Inferior parietal cortex (tissue), 1 donor: ENCODE results near the gene BAHCC1.

Experiments
- DNase-seq: peaks from one replicate; pipeline ENCODE4 v3.0.0-alpha.2; 2016; ENCODE audit errors: extremely low spot score

Gene BAHCC1

GRCh38 chr17:81443269-81443668 is 48.0 kb downstream of the BAHCC1 start:
- DNase-seq, result no peak

GRCh38 chr17:81444610-81445339 is 49.5 kb downstream of the BAHCC1 start:
- DNase-seq, result no peak

- no peak for DNase-seq
Measured at GRCh38 chr17:81445642-81446503, 50.6 kb downstream of the BAHCC1 start.

- no peak for DNase-seq
Measured at GRCh38 chr17:81447331-81447933, 52.2 kb downstream of the BAHCC1 start.

GRCh38 chr17:81448442-81448841 is 53.2 kb downstream of the BAHCC1 start:
- DNase-seq, result no peak

- DNase-seq, result no peak
Measured at GRCh38 chr17:81448950-81449349, 53.7 kb downstream of the BAHCC1 start.

- DNase-seq, result no peak
Measured at GRCh38 chr17:81449351-81449750, 54.1 kb downstream of the BAHCC1 start.

GRCh38 chr17:81451823-81452222 is 56.6 kb downstream of the BAHCC1 start:
- DNase-seq, result no peak

- DNase-seq, result no peak
Measured at GRCh38 chr17:81452551-81452950, 57.3 kb downstream of the BAHCC1 start.

- DNase-seq, result no peak
Measured at GRCh38 chr17:81453076-81453475, 57.8 kb downstream of the BAHCC1 start.

GRCh38 chr17:81453712-81454111 is 58.5 kb downstream of the BAHCC1 start:
- no peak for DNase-seq

GRCh38 chr17:81454473-81454872 is 59.2 kb downstream of the BAHCC1 start:
- no peak for DNase-seq

GRCh38 chr17:81455387-81455786 is 60.1 kb downstream of the BAHCC1 start:
- DNase-seq, result no peak

GRCh38 chr17:81456091-81456490 is 60.8 kb downstream of the BAHCC1 start:
- no peak for DNase-seq

GRCh38 chr17:81456798-81457197 is 61.5 kb downstream of the BAHCC1 start:
- DNase-seq, result no peak

- DNase-seq, result no peak
Measured at GRCh38 chr17:81457401-81457800, 62.1 kb downstream of the BAHCC1 start.

- no peak for DNase-seq
Measured at GRCh38 chr17:81457917-81458555, 62.8 kb downstream of the BAHCC1 start.

GRCh38 chr17:81458628-81459027 is 63.4 kb downstream of the BAHCC1 start:
- no peak for DNase-seq

- DNase-seq, result no peak
Measured at GRCh38 chr17:81459224-81459623, 64.0 kb downstream of the BAHCC1 start.

- no peak for DNase-seq
Measured at GRCh38 chr17:81459864-81460263, 64.6 kb downstream of the BAHCC1 start.

GRCh38 chr17:81460856-81461460 is 65.7 kb downstream of the BAHCC1 start:
- DNase-seq, result no peak
